Endodermal cell (in vitro differentiated cells): Measurements from ENCODE around the gene MAP3K1. TPM values are rescaled to one million over a fixed set of nuclear protein-coding genes. Genes with fewer than 3 reads are reported as not detected.

Experiments used
- DNase-seq: peaks from one replicate; pipeline ENCODE4 v3.0.0-alpha.2; 2017
- H3K27ac ChIP-seq: 2 replicates; pipeline ENCODE4 v1.5.1; 2013; ENCODE audit warnings: mild to moderate bottlenecking, low read depth, low read length, moderate library complexity
- H3K27me3 ChIP-seq: 2 replicates; pipeline ENCODE4 v1.6.1; 2013; ENCODE audit warnings: mild to moderate bottlenecking, low read length, moderate library complexity; ENCODE audit not compliant: insufficient read depth, control insufficient read depth, poor library complexity, severe bottlenecking
- H3K36me3 ChIP-seq: 2 replicates; pipeline ENCODE4 v1.7.0; 2013; ENCODE audit warnings: mild to moderate bottlenecking, low read length, moderate library complexity; ENCODE audit not compliant: control insufficient read depth, insufficient read depth
- H3K4me1 ChIP-seq: one replicate; pipeline ENCODE4 v1.7.0; 2013; ENCODE audit warnings: low read length; ENCODE audit not compliant: control insufficient read depth, insufficient read depth
- H3K4me3 ChIP-seq: 2 replicates; pipeline ENCODE4 v1.5.1; 2013; ENCODE audit warnings: mild to moderate bottlenecking, low read length, moderate library complexity
- H3K9ac ChIP-seq: 2 replicates; pipeline ENCODE4 v1.6.1; 2013; ENCODE audit warnings: mild to moderate bottlenecking, low read length, moderate library complexity; ENCODE audit not compliant: poor library complexity, severe bottlenecking; ENCODE audit errors: extremely low read depth
- H3K9me3 ChIP-seq: 2 replicates; pipeline ENCODE4 v1.6.1; 2013; ENCODE audit warnings: mild to moderate bottlenecking, low read length, moderate library complexity; ENCODE audit not compliant: control insufficient read depth
- H3K27ac Mint-ChIP-seq: 2 replicates; pipeline ENCODE4 v1.8.0; 2020; ENCODE audit warnings: mixed read lengths
- H3K27me3 Mint-ChIP-seq: 2 replicates; pipeline ENCODE4 v1.8.0; 2021; ENCODE audit warnings: mild to moderate bottlenecking, mixed read lengths; ENCODE audit not compliant: insufficient read depth
- H3K36me3 Mint-ChIP-seq: 2 replicates; pipeline ENCODE4 v1.8.0; 2020; ENCODE audit warnings: low read depth, mixed read lengths
- H3K4me1 Mint-ChIP-seq: 2 replicates; pipeline ENCODE4 v1.8.0; 2020; ENCODE audit warnings: mixed read lengths
- H3K4me3 Mint-ChIP-seq: 2 replicates; pipeline ENCODE4 v1.8.0; 2020; ENCODE audit warnings: mild to moderate bottlenecking, moderate library complexity, mixed read lengths
- H3K9me3 Mint-ChIP-seq: 2 replicates; pipeline ENCODE4 v1.8.0; 2020; ENCODE audit warnings: mild to moderate bottlenecking, mixed read lengths
- CTCF ChIP-seq: fragments of 200-600 bp; sonication (generic); conservative IDR thresholded peaks from 2 replicates; pipeline ENCODE4 v1.5.0; 2021; ENCODE audit warnings: antibody characterized with exemption, mild to moderate bottlenecking
- WGBS, 2 experiments: methylation state at CpG; one replicate each; pipeline versions ENCODE4 v1.1.5 to v1.1.7; 2013; ENCODE audit warnings: missing lambda C conversion rate in 2 of 2, mixed read lengths in 1 of 2; ENCODE audit not compliant: insufficient coverage in 1 of 2, insufficient read length in 1 of 2; 5-methylcytosine and 5-hydroxymethylcytosine counted together
- total RNA-seq, 2 donors: library from RNA; stranded (reverse); fragmentation: NEBNext Ultra II Directional in 1 of 2; extraction: Animal tissue kit (Norgen Biotek cat#: 25700) in 1 of 2; gene quantifications; 2 replicates in 1 of 2; 3 replicates in 1 of 2; pipeline ENCODE4 v1.2.1, GENCODE V29; 2021

MAP3K1 gene
- total RNA-seq, 2 donors from 2014 or later = 18.0 to 23.7 TPM

- Mint-ChIP-seq H3K27me3 (peaks cover 18% of the 10 kb centered on the region), H3K27ac (no peak overlapping the region), H3K36me3 (no peaks in the 10 kb centered on the region), H3K9me3 (no peaks in the 10 kb centered on the region), H3K4me1 (peaks cover 19% of the 10 kb centered on the region), H3K4me3 (no peak overlapping the region)
- no peak for DNase-seq
- Histone ChIP-seq H3K9me3 (no peaks in the 10 kb centered on the region), H3K4me1 (peaks cover 9% of the 10 kb centered on the region), H3K4me3 (no peak overlapping the region), H3K27me3 (peaks cover 11% of the 10 kb centered on the region), H3K9ac (no peak overlapping the region), H3K36me3 (no peaks in the 10 kb centered on the region), H3K27ac (no peak overlapping the region)
- 90 to 93% methylated on average over 4 of the region's 4 CpGs for WGBS, 2 experiments
- TF ChIP-seq CTCF = no peak
Observed at GRCh38 chr5:56813302-56813701, 2.0 kb upstream of the MAP3K1 start.

- Histone ChIP-seq H3K27me3 (peaks cover 11% of the 10 kb centered on the region), H3K9ac (peak overlapping the region; percentile 60), H3K4me1 (peaks cover 19% of the 10 kb centered on the region), H3K9me3 (no peaks in the 10 kb centered on the region), H3K36me3 (no peaks in the 10 kb centered on the region), H3K27ac (no peak overlapping the region), H3K4me3 (peak overlapping the region; percentile 98)
- H3K36me3 Mint-ChIP-seq = no peaks in the 10 kb centered on the region
- TF ChIP-seq CTCF = no peak
- H3K4me1 Mint-ChIP-seq = peaks cover 27% of the 10 kb centered on the region
- no peaks in the 10 kb centered on the region for H3K9me3 Mint-ChIP-seq
- peak overlapping the region; percentile 74 for H3K4me3 Mint-ChIP-seq
- DNase-seq = peak; percentile 78
- 1 to 4% methylated on average over 5 to 31 of the region's 31 CpGs for WGBS, 2 experiments
- peaks cover 18% of the 10 kb centered on the region for H3K27me3 Mint-ChIP-seq
- no peak overlapping the region for H3K27ac Mint-ChIP-seq
Observed at GRCh38 chr5:56814361-56814962, 887 bp upstream of the MAP3K1 start.

GRCh38 chr5:56815658-56816545 lies 553 bp downstream of the MAP3K1 start:
- no peak for TF ChIP-seq CTCF
- WGBS, 2 experiments = 0% methylated on average over 29 to 116 of the region's 116 CpGs
- Mint-ChIP-seq H3K27ac (no peak overlapping the region), H3K27me3 (peaks cover 18% of the 10 kb centered on the region), H3K4me3 (peak overlapping the region; percentile 74), H3K4me1 (peaks cover 27% of the 10 kb centered on the region), H3K36me3 (no peaks in the 10 kb centered on the region), H3K9me3 (no peaks in the 10 kb centered on the region)
- H3K36me3 ChIP-seq = no peaks in the 10 kb centered on the region
- H3K27me3 ChIP-seq = peaks cover 11% of the 10 kb centered on the region
- peak overlapping the region; percentile 98 for H3K4me3 ChIP-seq
- no peaks in the 10 kb centered on the region for H3K9me3 ChIP-seq
- H3K9ac ChIP-seq = peak overlapping the region; percentile 67
- DNase-seq = peak; percentile 76
- H3K4me1 ChIP-seq = peaks cover 19% of the 10 kb centered on the region
- H3K27ac ChIP-seq = no peak overlapping the region
